WTC11 (cell line): ENCODE data around the gene VSIG10. TPM values are rescaled to one million over a fixed set of nuclear protein-coding genes. Genes with fewer than 3 reads are reported as not detected.

Source experiments
- ATAC-seq: fragments of 200-7000 bp; cut with Tn5 transposase; 2 replicates; pipeline ENCODE4 v1.10.0; 2021; ENCODE audit warnings: mild to moderate bottlenecking, moderate library complexity
- CTCF ChIA-PET: fragments of 300-600 bp; sonication (Branson Sonifier 250); formaldehyde crosslinking; loops from one replicate; lab custom pipeline; 2021; ENCODE audit warnings: antibody characterized with exemption; lab: Charles Lee
- POLR2A ChIA-PET: fragments of 350-600 bp; sonication (Branson Sonifier 250); formaldehyde crosslinking; loops from one replicate; lab custom pipeline; 2021; ENCODE audit warnings: antibody characterized with exemption; lab: Charles Lee
- DNase-seq: peaks from one replicate; pipeline ENCODE4 v3.0.0; 2021; ENCODE audit warnings: low spot score
- H3K27ac Mint-ChIP-seq: 2 replicates; pipeline ENCODE4 v1.8.0; 2021; ENCODE audit warnings: mixed read lengths
- H3K27me3 Mint-ChIP-seq: 2 replicates; pipeline ENCODE4 v1.8.0; 2021; ENCODE audit warnings: low read depth, mild to moderate bottlenecking, moderate library complexity, mixed read lengths
- H3K36me3 Mint-ChIP-seq: 2 replicates; pipeline ENCODE4 v1.8.0; 2021; ENCODE audit warnings: mixed read lengths
- H3K4me1 Mint-ChIP-seq: 2 replicates; pipeline ENCODE4 v1.8.0; 2022; ENCODE audit warnings: mixed read lengths
- H3K4me3 Mint-ChIP-seq: 2 replicates; pipeline ENCODE4 v1.8.0; 2021; ENCODE audit warnings: mild to moderate bottlenecking, moderate library complexity, mixed read lengths
- H3K9me3 Mint-ChIP-seq: 2 replicates; pipeline ENCODE4 v1.8.0; 2021; ENCODE audit warnings: mixed read lengths
- ATF2 ChIP-seq: sonication (generic); formaldehyde crosslinking; IDR thresholded peaks from 2 replicates; pipeline ENCODE4 v1.8.1; 2022; ENCODE audit warnings: low read depth, missing genetic modification reagents, borderline replicate concordance
- CBFB ChIP-seq: sonication (generic); formaldehyde crosslinking; IDR thresholded peaks from 2 replicates; pipeline ENCODE4 v1.8.1; 2022; ENCODE audit warnings: mild to moderate bottlenecking, low read depth, missing genetic modification reagents
- CTCF ChIP-seq: fragments of 200-600 bp; IDR thresholded peaks from 2 replicates; pipeline ENCODE4 v1.8.0; 2022; ENCODE audit warnings: antibody characterized with exemption
- FOXK1 ChIP-seq: sonication (generic); formaldehyde crosslinking; IDR thresholded peaks from 2 replicates; pipeline ENCODE4 v1.8.0; 2022; ENCODE audit warnings: mild to moderate bottlenecking, moderate library complexity, missing genetic modification reagents
- GABPB1 ChIP-seq: sonication (generic); formaldehyde crosslinking; IDR thresholded peaks from 2 replicates; pipeline ENCODE4 v1.8.1; 2023; ENCODE audit warnings: mild to moderate bottlenecking, missing genetic modification reagents
- HMGA2 ChIP-seq: fragments of 250-450 bp; sonication (Bioruptor Pico); IDR thresholded peaks from 2 replicates; pipeline ENCODE4 v1.4.0; 2021; ENCODE audit warnings: mild to moderate bottlenecking, moderate library complexity
- MAX ChIP-seq: sonication (generic); formaldehyde crosslinking; IDR thresholded peaks from 2 replicates; pipeline ENCODE4 v1.8.0; 2022; ENCODE audit warnings: mild to moderate bottlenecking, missing genetic modification reagents
- PREB ChIP-seq: sonication (generic); formaldehyde crosslinking; IDR thresholded peaks from 2 replicates; pipeline ENCODE4 v1.8.1; 2022; ENCODE audit warnings: mild to moderate bottlenecking, missing genetic modification reagents, moderate library complexity, borderline replicate concordance
- PRRX2 ChIP-seq: fragments of 250-450 bp; sonication (Bioruptor Pico); IDR thresholded peaks from 2 replicates; pipeline ENCODE4 v1.8.0; 2021; ENCODE audit warnings: mild to moderate bottlenecking
- TP53 ChIP-seq: sonication (generic); formaldehyde crosslinking; IDR thresholded peaks from 2 replicates; pipeline ENCODE4 v1.8.1; 2023; ENCODE audit warnings: mild to moderate bottlenecking, missing genetic modification reagents
- USF2 ChIP-seq: sonication (generic); formaldehyde crosslinking; IDR thresholded peaks from 2 replicates; pipeline ENCODE4 v1.8.1; 2023; ENCODE audit warnings: mild to moderate bottlenecking, missing genetic modification reagents, moderate library complexity
- ZMAT4 ChIP-seq: fragments of 250-450 bp; sonication (Bioruptor Pico); IDR thresholded peaks from 2 replicates; pipeline ENCODE4 v1.9.0; 2021; ENCODE audit warnings: mild to moderate bottlenecking
- ZNF121 ChIP-seq: sonication (generic); formaldehyde crosslinking; IDR thresholded peaks from 2 replicates; pipeline ENCODE4 v1.8.0; 2023; ENCODE audit warnings: missing genetic modification reagents
- ZNF219 ChIP-seq: sonication (generic); formaldehyde crosslinking; IDR thresholded peaks from 2 replicates; pipeline ENCODE4 v1.8.0; 2023; ENCODE audit warnings: missing genetic modification reagents, mild to moderate bottlenecking, borderline replicate concordance
- ZNF532 ChIP-seq: fragments of 250-450 bp; sonication (Bioruptor Pico); IDR thresholded peaks from 2 replicates; pipeline ENCODE4 v1.9.0; 2021; ENCODE audit warnings: mild to moderate bottlenecking, borderline replicate concordance
- total RNA-seq: library from RNA; stranded (reverse); gene quantifications from 3 replicates; pipeline ENCODE4 v1.2.3, GENCODE V29; 2021

The VSIG10 gene
- total RNA-seq, 1 experiment from 2014 or later, result 82.5 TPM

- Mint-ChIP-seq H3K4me3 (no peak overlapping the region), H3K4me1 (peaks cover 33% of the 10 kb centered on the region), H3K27me3 (no peaks in the 10 kb centered on the region), H3K9me3 (peaks cover 8% of the 10 kb centered on the region)
- TF ChIP-seq FOXK1 (CRISPR knock-in tag), result no peak
- peak; percentile 46; the same call in 1 of the 2 replicates for TF ChIP-seq GABPB1
- TF ChIP-seq, all 79 proteins: peak for 1
- H3K36me3 Mint-ChIP-seq, result peaks cover 11% of the 10 kb centered on the region
- ATAC-seq (no peak), DNase-seq (no peak)
- POLR2A ChIA-PET, result no interaction called here
- CTCF ChIA-PET, result no interaction called here
- no peak overlapping the region for H3K27ac Mint-ChIP-seq
Measured at GRCh38 chr12:118124333-118124874, 20.6 kb upstream of the VSIG10 start.

GRCh38 chr12:118122264-118122663 lies 18.5 kb upstream of the VSIG10 start:
- DNase-seq, result no peak
- H3K27ac Mint-ChIP-seq, result peak overlapping the region; percentile 76; the same call in 1 of the 2 replicates
- TF ChIP-seq ZNF121 (CRISPR knock-in tag) (peak; percentile 79), HMGA2 (CRISPR knock-in tag) (peak; percentile 71; the same call in 1 of the 2 replicates), PREB (CRISPR knock-in tag) (no peak), USF2 (CRISPR knock-in tag) (no peak)
- TF ChIP-seq, all 79 proteins: peak for 2
- H3K9me3 Mint-ChIP-seq, result no peaks in the 10 kb centered on the region
- ATAC-seq, result no peak
- CTCF ChIA-PET, result interaction anchor here (1.8 to 3.7 kb wide), 3 partner anchors 13 to 254 kb away, joined by 4 to 70 read pairs (median 35); partner anchors contain the start of genes PEBP1 and SUDS3
- no peaks in the 10 kb centered on the region for H3K27me3 Mint-ChIP-seq
- H3K36me3 Mint-ChIP-seq, result 0 out of 2 replicates have a peak, but pooled peaks cover 5% of the 10 kb centered on the region
- POLR2A ChIA-PET, result interaction anchor here (0.5 kb wide), 1 partner anchor 77 kb away, joined by 3 read pairs; no protein-coding TSS in a partner anchor
- H3K4me3 Mint-ChIP-seq, result no peak overlapping the region
- H3K4me1 Mint-ChIP-seq, result peaks cover 40% of the 10 kb centered on the region

GRCh38 chr12:118120579-118121363 lies 17.0 kb upstream of the VSIG10 start:
- Mint-ChIP-seq H3K9me3 (0 out of 2 replicates have a peak, but pooled peaks cover 2% of the 10 kb centered on the region), H3K27ac (peak overlapping the region; percentile 100), H3K4me3 (peak overlapping the region; percentile 48), H3K36me3 (peaks cover 6% of the 10 kb centered on the region), H3K27me3 (no peaks in the 10 kb centered on the region), H3K4me1 (peaks cover 43% of the 10 kb centered on the region)
- POLR2A ChIA-PET, result interaction anchor here (0.6 to 1.7 kb wide), 4 partner anchors 15 to 57 kb away, joined by 3 to 11 read pairs (median 6); partner anchors contain the start of genes PEBP1 and VSIG10
- CTCF ChIA-PET, result interaction anchor here (0.6 to 3.7 kb wide), 25 partner anchors 8 to 822 kb away, joined by 3 to 70 read pairs (median 5); partner anchors contain the start of genes PEBP1, SUDS3, TAOK3 and VSIG10
- ATAC-seq, result peak; percentile 82
- TF ChIP-seq ZMAT4 (CRISPR knock-in tag) (0 out of 2 replicates have a peak, but pooled peaks have one; percentile 9), CTCF (peak; percentile 77), ZNF219 (no peak)
- DNase-seq, result peak; percentile 81

- ATAC-seq, result peak; percentile 67
- Mint-ChIP-seq H3K4me3 (peak overlapping the region; percentile 49), H3K4me1 (peaks cover 42% of the 10 kb centered on the region), H3K27ac (peak overlapping the region; percentile 100), H3K27me3 (no peaks in the 10 kb centered on the region), H3K9me3 (peaks cover 12% of the 10 kb centered on the region), H3K36me3 (peaks cover 15% of the 10 kb centered on the region)
- ChIA-PET POLR2A (interaction anchor here (0.6 to 1.7 kb wide), 2 partner anchors 16 to 103 kb away, joined by 3 to 8 read pairs; partner anchors contain the start of genes RFC5 and VSIG10), CTCF (interaction anchor here (0.6 to 3.7 kb wide), 16 partner anchors 11 to 1035 kb away, joined by 3 to 70 read pairs (median 6); partner anchors contain the start of genes PEBP1, SUDS3, TAOK3 and VSIG10)
- DNase-seq, result peak; percentile 45
- TF ChIP-seq ATF2 (CRISPR knock-in tag) (no peak), CBFB (CRISPR knock-in tag) (no peak), MAX (no peak), PRRX2 (no peak), ZNF532 (CRISPR knock-in tag) (no peak), TP53 (no peak)
Measured at GRCh38 chr12:118119449-118119879, 15.7 kb upstream of the VSIG10 start.
